Suprapubic skin (tissue), 4 donors: Measurements from ENCODE around the gene PKIB. TPM values are rescaled to one million over a fixed set of nuclear protein-coding genes. Genes with fewer than 3 reads are reported as not detected.

Source experiments
- DNase-seq, 2 donors: peaks; one replicate each; pipeline ENCODE4 v3.0.0-alpha.2; 2019; ENCODE audit warnings: low spot score in 2 of 2
- H3K27ac ChIP-seq: fragments of 200-600 bp; sonication (generic); one replicate; pipeline ENCODE4 v1.5.1; 2019
- H3K27me3 ChIP-seq: fragments of 200-600 bp; sonication (generic); one replicate; pipeline ENCODE4 v1.5.1; 2019
- H3K36me3 ChIP-seq: fragments of 200-600 bp; sonication (generic); one replicate; pipeline ENCODE4 v1.5.1; 2019
- H3K4me1 ChIP-seq: fragments of 200-600 bp; sonication (generic); one replicate; pipeline ENCODE4 v1.5.1; 2019
- H3K4me3 ChIP-seq: fragments of 200-600 bp; sonication (generic); one replicate; pipeline ENCODE4 v1.5.1; 2019; ENCODE audit warnings: mild to moderate bottlenecking
- H3K9me3 ChIP-seq: fragments of 200-600 bp; sonication (generic); one replicate; pipeline ENCODE4 v1.5.1; 2019
- EP300 ChIP-seq: sonication (generic); formaldehyde crosslinking; IDR thresholded peaks from one replicate; pipeline ENCODE4 v1.6.1; 2017; ENCODE audit warnings: antibody characterized with exemption
- POLR2A ChIP-seq, 2 donors: fragments of 450-650 bp; IDR thresholded peaks; one replicate each; pipeline ENCODE4 v1.6.1; 2017; ENCODE audit warnings: antibody characterized with exemption in 2 of 2, mild to moderate bottlenecking in 2 of 2, moderate library complexity in 2 of 2
- POLR2AphosphoS5 ChIP-seq, 3 donors: sonication (generic); formaldehyde crosslinking; IDR thresholded peaks; one replicate each; pipeline ENCODE4 v1.6.1; 2017; ENCODE audit warnings: antibody characterized with exemption in 3 of 3
- whole genome bisulfite sequencing: methylation state at CpG from one replicate; pipeline ENCODE4 v1.1.5; 2018; 5-methylcytosine and 5-hydroxymethylcytosine counted together
- total RNA-seq, 4 donors: library from RNA; depleted of rRNA; stranded (reverse); fragments of >200 nt; gene quantifications; one replicate each; pipeline ENCODE4 v1.1.0, GENCODE V29; 2016
- TF ChIP-seq, protein P1 (sequence below), 2 donors: fragments of 200-600 bp in 1 of 2; fragments of 450-650 bp in 1 of 2; sonication (generic) in 1 of 2; IDR thresholded peaks; one replicate each; pipeline ENCODE4 v1.5.1; 2016 to 2019; ENCODE audit warnings: antibody characterized with exemption in 2 of 2, mild to moderate bottlenecking in 1 of 2, moderate library complexity in 1 of 2

PKIB gene
- total RNA-seq, 4 donors from 2014 or later, result 6.4 to 12.0 (median 8.2) TPM

DNA sequence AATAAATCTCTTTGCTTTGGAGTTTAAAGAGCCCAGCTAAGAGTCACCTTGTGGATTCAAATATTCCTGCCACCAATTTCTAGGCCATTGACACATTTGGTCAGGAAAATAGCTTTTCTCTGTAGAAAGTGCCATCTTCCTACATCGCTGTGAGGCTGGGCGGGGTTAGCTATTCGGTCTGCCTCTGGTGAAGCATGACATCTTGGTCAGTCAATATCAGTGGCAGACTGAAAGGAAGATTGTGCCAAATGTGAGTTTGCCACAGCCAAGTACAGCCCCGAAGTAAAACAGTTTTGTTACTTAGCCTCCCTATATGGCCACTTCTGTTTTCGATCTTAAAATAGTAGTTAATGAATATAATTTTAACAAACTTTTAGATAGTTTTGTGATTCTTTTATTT, 103.9 kb downstream of the PKIB start:
- Histone ChIP-seq H3K36me3 (no peaks in the 10 kb centered on the region), H3K27ac (no peak overlapping the region), H3K4me3 (no peak overlapping the region), H3K4me1 (no peaks in the 10 kb centered on the region), H3K27me3 (no peaks in the 10 kb centered on the region), H3K9me3 (no peaks in the 10 kb centered on the region)
- WGBS, result 80% methylated on average over 5 of the region's 5 CpGs
- TF ChIP-seq POLR2A (IDR thresholded peaks at IDR 0.05) (no peak), POLR2AphosphoS5 (IDR thresholded peaks at IDR 0.05) (no peak), EP300 (no peak)
- TF ChIP-seq, protein P1, sequence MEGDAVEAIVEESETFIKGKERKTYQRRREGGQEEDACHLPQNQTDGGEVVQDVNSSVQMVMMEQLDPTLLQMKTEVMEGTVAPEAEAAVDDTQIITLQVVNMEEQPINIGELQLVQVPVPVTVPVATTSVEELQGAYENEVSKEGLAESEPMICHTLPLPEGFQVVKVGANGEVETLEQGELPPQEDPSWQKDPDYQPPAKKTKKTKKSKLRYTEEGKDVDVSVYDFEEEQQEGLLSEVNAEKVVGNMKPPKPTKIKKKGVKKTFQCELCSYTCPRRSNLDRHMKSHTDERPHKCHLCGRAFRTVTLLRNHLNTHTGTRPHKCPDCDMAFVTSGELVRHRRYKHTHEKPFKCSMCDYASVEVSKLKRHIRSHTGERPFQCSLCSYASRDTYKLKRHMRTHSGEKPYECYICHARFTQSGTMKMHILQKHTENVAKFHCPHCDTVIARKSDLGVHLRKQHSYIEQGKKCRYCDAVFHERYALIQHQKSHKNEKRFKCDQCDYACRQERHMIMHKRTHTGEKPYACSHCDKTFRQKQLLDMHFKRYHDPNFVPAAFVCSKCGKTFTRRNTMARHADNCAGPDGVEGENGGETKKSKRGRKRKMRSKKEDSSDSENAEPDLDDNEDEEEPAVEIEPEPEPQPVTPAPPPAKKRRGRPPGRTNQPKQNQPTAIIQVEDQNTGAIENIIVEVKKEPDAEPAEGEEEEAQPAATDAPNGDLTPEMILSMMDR (IDR thresholded peaks at IDR 0.05), result no peak
- no peak for DNase-seq

DNA sequence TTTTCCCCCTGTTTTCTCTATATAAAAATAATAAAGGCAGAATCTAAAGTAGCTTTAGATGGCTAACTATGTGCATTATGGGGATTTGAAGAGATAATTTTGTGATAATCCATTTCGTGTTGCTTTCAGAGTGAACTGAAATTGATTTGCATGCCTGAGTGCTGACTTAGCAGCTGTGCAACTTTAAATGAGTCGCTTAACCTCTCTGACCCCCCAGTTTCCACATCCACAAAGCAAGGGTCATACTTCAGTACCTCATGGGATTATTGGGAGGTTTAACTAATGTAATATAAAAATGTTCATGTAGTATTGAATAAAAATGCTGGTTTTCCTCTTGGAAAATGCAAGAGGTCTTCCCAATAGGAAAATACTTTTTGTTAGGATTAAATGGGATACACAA, 105.5 kb downstream of the PKIB start:
- WGBS, result 79% methylated on average over 2 of the region's 2 CpGs
- H3K27me3 ChIP-seq, result no peaks in the 10 kb centered on the region
- no peak overlapping the region for H3K27ac ChIP-seq
- no peaks in the 10 kb centered on the region for H3K4me1 ChIP-seq
- no peak for TF ChIP-seq EP300
- TF ChIP-seq, protein P1 (IDR thresholded peaks at IDR 0.05), result no peak
- no peak for TF ChIP-seq POLR2AphosphoS5 (IDR thresholded peaks at IDR 0.05)
- TF ChIP-seq POLR2A (IDR thresholded peaks at IDR 0.05), result no peak
- no peak overlapping the region for H3K4me3 ChIP-seq
- no peaks in the 10 kb centered on the region for H3K9me3 ChIP-seq
- H3K36me3 ChIP-seq, result no peaks in the 10 kb centered on the region
- no peak for DNase-seq

DNA sequence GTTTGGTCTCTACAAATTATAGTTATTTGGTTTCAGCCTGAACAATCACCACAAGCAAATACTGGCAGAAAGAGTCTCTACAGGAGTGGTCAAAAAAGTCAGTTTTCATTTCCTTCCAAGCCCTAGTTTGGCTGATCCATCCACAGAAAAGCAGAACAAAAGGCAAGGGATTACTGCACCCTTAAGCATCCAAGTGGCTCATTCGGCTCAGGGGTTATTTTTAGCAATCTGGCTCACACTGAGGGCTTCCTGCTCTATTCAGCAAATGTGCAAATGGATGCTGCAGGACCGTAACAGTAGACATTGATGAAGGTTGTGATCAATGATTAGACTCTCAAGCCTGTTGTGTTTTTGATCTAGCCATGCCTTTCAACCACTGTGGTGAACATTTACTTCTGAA, 107.1 kb downstream of the PKIB start:
- no peaks in the 10 kb centered on the region for H3K36me3 ChIP-seq
- no peaks in the 10 kb centered on the region for H3K4me1 ChIP-seq
- no peak for TF ChIP-seq EP300
- no peak for TF ChIP-seq POLR2AphosphoS5 (IDR thresholded peaks at IDR 0.05)
- no peak for TF ChIP-seq POLR2A (IDR thresholded peaks at IDR 0.05)
- TF ChIP-seq, protein P1 (IDR thresholded peaks at IDR 0.05), result no peak
- no peak overlapping the region for H3K27ac ChIP-seq
- WGBS, result 47% methylated on average over 2 of the region's 2 CpGs
- H3K4me3 ChIP-seq, result no peak overlapping the region
- DNase-seq, result no peak
- no peaks in the 10 kb centered on the region for H3K27me3 ChIP-seq
- H3K9me3 ChIP-seq, result no peaks in the 10 kb centered on the region

DNA sequence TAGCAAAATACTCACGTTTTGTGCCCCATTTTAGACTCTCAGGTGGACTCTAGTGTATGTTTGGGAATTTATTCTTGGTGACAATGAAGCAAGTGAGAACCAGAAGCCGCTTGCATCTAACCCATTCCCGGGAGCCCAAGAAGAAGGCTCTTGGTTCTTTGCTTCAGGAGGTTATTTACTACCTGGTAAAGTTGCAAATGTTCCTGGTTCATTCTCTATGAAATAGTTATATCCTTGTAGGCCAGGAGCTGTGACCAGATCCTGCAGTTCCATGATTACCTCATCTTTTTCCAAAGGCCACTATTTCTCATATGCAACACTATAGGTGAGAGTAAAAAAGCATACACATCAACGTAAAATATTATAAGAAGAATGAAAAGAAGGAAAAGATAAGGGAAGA, 108.4 kb downstream of the PKIB start:
- WGBS, result 87% methylated on average over 4 of the region's 4 CpGs
- H3K27me3 ChIP-seq, result no peaks in the 10 kb centered on the region
- H3K4me3 ChIP-seq, result no peak overlapping the region
- H3K27ac ChIP-seq, result no peak overlapping the region
- no peak for DNase-seq
- H3K9me3 ChIP-seq, result no peaks in the 10 kb centered on the region
- no peaks in the 10 kb centered on the region for H3K4me1 ChIP-seq
- H3K36me3 ChIP-seq, result no peaks in the 10 kb centered on the region
- TF ChIP-seq POLR2AphosphoS5 (IDR thresholded peaks at IDR 0.05), result no peak
- TF ChIP-seq POLR2A (IDR thresholded peaks at IDR 0.05), result no peak
- no peak for TF ChIP-seq EP300
- TF ChIP-seq, protein P1 (IDR thresholded peaks at IDR 0.05), result no peak

DNA sequence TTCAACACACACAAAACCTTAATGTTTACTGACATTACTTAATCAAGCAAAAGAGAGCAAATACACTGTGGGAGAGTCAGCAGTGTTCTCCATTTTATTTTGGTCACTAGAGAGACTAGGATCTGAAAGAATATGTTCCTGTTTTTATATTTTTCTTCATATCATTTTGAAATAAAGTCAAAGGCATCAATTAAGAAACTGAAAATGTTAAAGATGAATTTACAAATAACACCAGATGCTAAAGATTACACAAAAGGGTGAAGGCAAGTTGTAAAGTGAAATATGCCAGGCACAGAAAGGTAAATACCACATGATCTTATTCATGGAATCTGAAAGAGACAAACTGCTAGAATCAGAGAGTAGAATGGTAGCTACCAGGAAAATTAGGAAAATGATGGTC, 109.0 kb downstream of the PKIB start:
- H3K4me1 ChIP-seq, result no peaks in the 10 kb centered on the region
- no peaks in the 10 kb centered on the region for H3K27me3 ChIP-seq
- H3K27ac ChIP-seq, result no peak overlapping the region
- no peaks in the 10 kb centered on the region for H3K9me3 ChIP-seq
- H3K36me3 ChIP-seq, result no peaks in the 10 kb centered on the region
- TF ChIP-seq EP300 (no peak), POLR2A (IDR thresholded peaks at IDR 0.05) (no peak), POLR2AphosphoS5 (IDR thresholded peaks at IDR 0.05) (no peak)
- TF ChIP-seq, protein P1 (IDR thresholded peaks at IDR 0.05), result no peak
- no peak overlapping the region for H3K4me3 ChIP-seq
- no peak for DNase-seq
